B cell (primary cell): Measurements from ENCODE around the gene ICAM1. TPM values are rescaled to one million over a fixed set of nuclear protein-coding genes. Genes with fewer than 3 reads are reported as not detected.

Experiments used
- ATAC-seq: fragments of 200-7000 bp; cut with Tn5 transposase; one replicate; pipeline ENCODE4 v1.10.0; 2021; ENCODE audit warnings: low read depth, mild to moderate bottlenecking, moderate number of reproducible peaks, moderate library complexity
- CTCF ChIA-PET: fragments of 350-600 bp; sonication (Branson Sonifier 250); formaldehyde crosslinking; loops from one replicate; lab custom pipeline; 2021; ENCODE audit warnings: antibody characterized with exemption, inconsistent platforms; lab: Charles Lee
- POLR2A ChIA-PET: fragments of 350-600 bp; sonication (Branson Sonifier 250); formaldehyde crosslinking; loops from one replicate; lab custom pipeline; 2021; ENCODE audit warnings: antibody characterized with exemption; lab: Charles Lee
- DNase-seq: peaks from one replicate; pipeline ENCODE4 v3.0.0; 2013
- H2AFZ ChIP-seq: 2 replicates; pipeline ENCODE4 v1.6.1; 2012; ENCODE audit warnings: mild to moderate bottlenecking, low read depth, low read length; ENCODE audit not compliant: insufficient read depth, poor library complexity, severe bottlenecking
- H3K27ac ChIP-seq, 2 donors: 1 replicate in 1 of 2; 2 replicates in 1 of 2; pipeline ENCODE4 v1.5.1; 2012 to 2013; ENCODE audit warnings: low read length in 2 of 2, mild to moderate bottlenecking in 2 of 2, moderate library complexity in 1 of 2
- H3K27me3 ChIP-seq, 4 experiments: fragments of 200-600 bp in 1 of 4; sonication (generic) in 1 of 4; replicated peaks in 1 of 4; 1 replicate in 2 of 4; 2 replicates in 2 of 4; pipeline versions ENCODE4 v1.6.1 to v1.7.0; 2013 to 2016; ENCODE audit warnings: low read length in 3 of 4, mild to moderate bottlenecking in 2 of 4, mixed read lengths in 1 of 4, moderate library complexity in 1 of 4; ENCODE audit not compliant: insufficient read depth in 4 of 4, control insufficient read depth in 3 of 4; ENCODE audit errors: control extremely low read depth in 1 of 4
- H3K36me3 ChIP-seq, 2 experiments: replicated peaks in 1 of 2; 1 replicate in 1 of 2; 2 replicates in 1 of 2; pipeline versions ENCODE4 v1.6.1 to v1.7.1; 2013; ENCODE audit warnings: low read length in 1 of 2; ENCODE audit not compliant: insufficient read depth in 2 of 2, control insufficient read depth in 1 of 2; ENCODE audit errors: control extremely low read depth in 1 of 2, extremely low read depth in 1 of 2
- H3K4me1 ChIP-seq, 2 donors: fragments of 200-600 bp in 1 of 2; sonication (generic) in 1 of 2; 1 replicate in 1 of 2; 2 replicates in 1 of 2; pipeline versions ENCODE4 v1.5.1 to v1.6.1; 2013 to 2017; ENCODE audit warnings: low read length in 2 of 2; ENCODE audit not compliant: control insufficient read depth in 2 of 2, insufficient read depth in 2 of 2
- H3K4me2 ChIP-seq: replicated peaks from 2 replicates; pipeline ENCODE3; 2012; ENCODE audit warnings: mild to moderate bottlenecking, low read depth, low read length; ENCODE audit not compliant: poor library complexity, severe bottlenecking
- H3K4me3 ChIP-seq, 5 experiments: fragments of 200-600 bp in 1 of 5; sonication (generic) in 1 of 5; 1 replicate in 3 of 5; 2 replicates in 2 of 5; pipeline versions ENCODE4 v1.5.1 to v1.7.0; 2011 to 2016; ENCODE audit warnings: low read length in 4 of 5, mild to moderate bottlenecking in 4 of 5, low read depth in 2 of 5, control low read depth in 1 of 5, moderate library complexity in 1 of 5; ENCODE audit not compliant: insufficient read depth in 1 of 5; ENCODE audit errors: control extremely low read depth in 1 of 5, extremely low read depth in 1 of 5
- H3K79me2 ChIP-seq: fragments of 200-600 bp; sonication (generic); one replicate; pipeline ENCODE4 v1.6.0; 2016; ENCODE audit warnings: low read length; ENCODE audit not compliant: control insufficient read depth, insufficient read depth
- H3K9ac ChIP-seq: fragments of 200-600 bp; sonication (generic); 2 replicates; pipeline ENCODE4 v1.6.1; 2017; ENCODE audit warnings: mild to moderate bottlenecking, low read length, moderate library complexity
- H3K9me3 ChIP-seq, 3 donors: one replicate each; pipeline versions ENCODE4 v1.6.1 to v1.7.1; 2013; ENCODE audit warnings: low read length in 2 of 3; ENCODE audit not compliant: control insufficient read depth in 2 of 3, insufficient read depth in 1 of 3; ENCODE audit errors: control extremely low read depth in 1 of 3
- H4K20me1 ChIP-seq: 2 replicates; pipeline ENCODE4 v1.6.0; 2012; ENCODE audit warnings: mild to moderate bottlenecking, low read length; ENCODE audit not compliant: insufficient read depth, control insufficient read depth, poor library complexity, severe bottlenecking
- H3K27ac Mint-ChIP-seq: one replicate; pipeline ENCODE4 v1.8.0; 2021; ENCODE audit warnings: mixed read lengths
- H3K27me3 Mint-ChIP-seq: one replicate; pipeline ENCODE4 v1.8.0; 2021; ENCODE audit warnings: mixed read lengths
- H3K4me1 Mint-ChIP-seq: one replicate; pipeline ENCODE4 v1.8.0; 2021; ENCODE audit warnings: mixed read lengths
- H3K4me3 Mint-ChIP-seq: one replicate; pipeline ENCODE4 v1.8.0; 2021; ENCODE audit warnings: mixed read lengths
- H3K9me3 Mint-ChIP-seq: one replicate; pipeline ENCODE4 v1.8.0; 2022; ENCODE audit warnings: mixed read lengths; ENCODE audit not compliant: insufficient read depth
- EZH2 ChIP-seq: IDR thresholded peaks from 2 replicates; pipeline ENCODE4 v1.6.1; 2012; ENCODE audit warnings: borderline replicate concordance, low read depth, mild to moderate bottlenecking, moderate library complexity, low read length; ENCODE audit not compliant: insufficient read depth, poor library complexity, severe bottlenecking
- WGBS: methylation state at CpG from one replicate; pipeline ENCODE4 v1.1.5; 2013; ENCODE audit warnings: missing lambda C conversion rate; ENCODE audit not compliant: insufficient coverage; 5-methylcytosine and 5-hydroxymethylcytosine counted together
- intact Hi-C: fragments of 100-400 bp; cut with micrococcal nuclease; formaldehyde crosslinking; loops from one replicate; pipeline ENCODE4 v1.10.0; 2022
- polyA plus RNA-seq: library from polyadenylated mRNA; depleted of rRNA; stranded (reverse); fragments of >200 nt; gene quantifications from 2 replicates; pipeline ENCODE4 v1.2.3, GENCODE V29; 2012
- total RNA-seq, 2 donors: library from RNA; stranded (reverse); fragments of 120-200 nt in 1 of 2; gene quantifications; 1 replicate in 1 of 2; 2 replicates in 1 of 2; pipeline versions ENCODE4 v1.2.3 to v1.2.4, GENCODE V29; 2013 to 2022
- TF ChIP-seq, protein P1 (sequence below): fragments of 200-600 bp; IDR thresholded peaks from one replicate; pipeline ENCODE4 v1.8.0; 2022; ENCODE audit warnings: antibody characterized with exemption, mild to moderate bottlenecking

Gene ICAM1
- total and polyA plus RNA-seq, 2 donors (not counting 1 experiment from before 2014, with no cell fraction given): 7.3 to 11.9 TPM

GRCh38 chr19:10228920-10229319, 42.0 kb upstream of the ICAM1 start:
- peaks cover 18 to 37% of the 10 kb centered on the region in 2 donors for H3K4me1 ChIP-seq
- no peaks in the 10 kb centered on the region for H4K20me1 ChIP-seq
- H3K9me3 ChIP-seq: no peaks in the 10 kb centered on the region
- Mint-ChIP-seq H3K27me3 (no peaks in the 10 kb centered on the region), H3K4me1 (peaks cover 34% of the 10 kb centered on the region), H3K4me3 (peak overlapping the region; percentile 78), H3K27ac (peak overlapping the region; percentile 67), H3K9me3 (no peaks in the 10 kb centered on the region)
- ATAC-seq (peak; percentile 34), DNase-seq (peak; percentile 76)
- no peaks in the 10 kb centered on the region for H3K36me3 ChIP-seq
- no peak overlapping the region for H3K4me2 ChIP-seq
- POLR2A ChIA-PET: no interaction called here
- no peak overlapping the region for H3K9ac ChIP-seq
- H3K79me2 ChIP-seq: peaks cover 10% of the 10 kb centered on the region
- TF ChIP-seq EZH2: no peak
- TF ChIP-seq, protein P1, sequence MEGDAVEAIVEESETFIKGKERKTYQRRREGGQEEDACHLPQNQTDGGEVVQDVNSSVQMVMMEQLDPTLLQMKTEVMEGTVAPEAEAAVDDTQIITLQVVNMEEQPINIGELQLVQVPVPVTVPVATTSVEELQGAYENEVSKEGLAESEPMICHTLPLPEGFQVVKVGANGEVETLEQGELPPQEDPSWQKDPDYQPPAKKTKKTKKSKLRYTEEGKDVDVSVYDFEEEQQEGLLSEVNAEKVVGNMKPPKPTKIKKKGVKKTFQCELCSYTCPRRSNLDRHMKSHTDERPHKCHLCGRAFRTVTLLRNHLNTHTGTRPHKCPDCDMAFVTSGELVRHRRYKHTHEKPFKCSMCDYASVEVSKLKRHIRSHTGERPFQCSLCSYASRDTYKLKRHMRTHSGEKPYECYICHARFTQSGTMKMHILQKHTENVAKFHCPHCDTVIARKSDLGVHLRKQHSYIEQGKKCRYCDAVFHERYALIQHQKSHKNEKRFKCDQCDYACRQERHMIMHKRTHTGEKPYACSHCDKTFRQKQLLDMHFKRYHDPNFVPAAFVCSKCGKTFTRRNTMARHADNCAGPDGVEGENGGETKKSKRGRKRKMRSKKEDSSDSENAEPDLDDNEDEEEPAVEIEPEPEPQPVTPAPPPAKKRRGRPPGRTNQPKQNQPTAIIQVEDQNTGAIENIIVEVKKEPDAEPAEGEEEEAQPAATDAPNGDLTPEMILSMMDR: peak; percentile 70
- CTCF ChIA-PET: interaction anchor here (0.9 to 13.7 kb wide), 8 partner anchors 10 to 299 kb away, joined by 3 to 236 read pairs (median 4); partner anchors contain the start of gene MRPL4
- intact Hi-C loops: loop anchor here (1.0 kb wide), 1 partner anchor 21 kb away; no protein-coding TSS in a partner anchor
- H3K27me3 ChIP-seq: no peaks in the 10 kb centered on the region
- H3K27ac ChIP-seq: no peak overlapping the region
- 63% methylated on average over 2 of the region's 2 CpGs for WGBS
- no peak overlapping the region for H3K4me3 ChIP-seq
- H2AFZ ChIP-seq: no peak overlapping the region

DNA sequence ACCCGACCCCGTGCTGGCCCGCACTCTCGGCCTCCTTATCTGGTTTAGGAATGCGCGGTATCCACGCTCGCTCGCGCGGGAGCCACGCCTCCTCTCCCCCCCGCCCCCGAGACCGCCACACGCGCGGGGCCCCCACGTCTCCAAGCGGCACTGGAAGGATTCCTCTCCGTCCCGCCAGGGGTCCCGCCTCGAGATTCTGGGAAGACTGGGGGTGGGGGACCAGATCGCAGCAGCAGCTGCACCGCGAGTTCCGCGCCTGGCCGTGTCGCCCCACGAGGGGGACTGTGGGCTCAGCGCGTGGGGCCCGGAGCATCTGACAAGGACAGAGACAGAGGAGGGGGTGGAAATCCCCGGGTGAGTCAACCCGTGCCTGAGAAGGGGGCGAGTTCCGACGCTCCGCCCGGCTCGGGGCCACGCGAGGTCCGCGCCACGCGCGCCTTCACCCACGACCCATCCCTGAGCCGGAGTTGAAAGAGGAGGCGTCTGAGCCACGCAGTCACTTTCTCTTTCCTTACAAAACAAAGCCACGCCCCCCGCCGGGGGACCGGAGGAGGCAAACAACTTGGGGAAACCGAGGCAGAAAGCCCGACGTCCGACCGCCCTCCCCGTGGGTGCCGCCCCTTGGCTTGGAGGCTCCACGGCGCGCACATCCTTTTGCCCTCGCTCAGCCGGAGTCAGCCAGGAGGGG, 40.6 kb upstream of the ICAM1 start:
- peaks cover 10% of the 10 kb centered on the region for H3K79me2 ChIP-seq
- ChIA-PET POLR2A (interaction anchor here (1.0 kb wide), 1 partner anchor 20 kb away, joined by 3 read pairs; no protein-coding TSS in a partner anchor), CTCF (interaction anchor here (0.6 to 13.7 kb wide), 3 partner anchors 11 to 29 kb away, joined by 3 to 236 read pairs (median 4); partner anchors contain the start of gene MRPL4)
- peak overlapping the region; percentile 83 for H3K4me3 Mint-ChIP-seq
- no peaks in the 10 kb centered on the region for H4K20me1 ChIP-seq
- peak overlapping the region; percentile 11 to 97 (median 66) for H3K4me3 ChIP-seq
- peak overlapping the region; percentile 94 for H3K9ac ChIP-seq
- under 1% methylated on average over 70 of the region's 70 CpGs for WGBS
- H3K4me2 ChIP-seq: peak overlapping the region; percentile 100
- intact Hi-C loops: no loop called here
- peaks cover 23 to 50% of the 10 kb centered on the region in 2 donors for H3K4me1 ChIP-seq
- DNase-seq (peak; percentile 81), ATAC-seq (peak; percentile 39)
- H3K9me3 ChIP-seq: no peaks in the 10 kb centered on the region
- no peaks in the 10 kb centered on the region for H3K27me3 Mint-ChIP-seq
- peak overlapping the region in 1 of 2 donors; percentile 81 for H3K27ac ChIP-seq
- no peaks in the 10 kb centered on the region for H3K36me3 ChIP-seq
- H3K9me3 Mint-ChIP-seq: no peaks in the 10 kb centered on the region
- H3K27me3 ChIP-seq: no peaks in the 10 kb centered on the region
- H2AFZ ChIP-seq: peak overlapping the region; percentile 72
- H3K27ac Mint-ChIP-seq: peak overlapping the region; percentile 73
- H3K4me1 Mint-ChIP-seq: peaks cover 40% of the 10 kb centered on the region
- TF ChIP-seq, protein P1: no peak
- TF ChIP-seq EZH2: no peak
